OCI-LY7 (cell line): Measurements from ENCODE around the gene SDCCAG8. TPM values are rescaled to one million over a fixed set of nuclear protein-coding genes. Genes with fewer than 3 reads are reported as not detected.

Experiments
- BruUV-seq: library from RNA; stranded (reverse); fragments of 400-500 nt; replicated peaks from 2 replicates; lab custom pipeline; 2021; lab: Mats Ljungman, UMichigan
- CTCF ChIA-PET: fragments of 300-600 bp; sonication (Branson Sonifier 250); formaldehyde crosslinking; loops from one replicate; lab custom pipeline; 2022; ENCODE audit warnings: antibody characterized with exemption; ENCODE audit not compliant: unreplicated experiment; lab: Charles Lee
- POLR2A ChIA-PET: fragments of 300-600 bp; sonication (Branson Sonifier 250); formaldehyde crosslinking; loops from one replicate; lab custom pipeline; 2022; ENCODE audit warnings: antibody characterized with exemption; lab: Charles Lee
- DNase-seq: peaks from one replicate; pipeline ENCODE4 v3.0.0-alpha.2; 2015; ENCODE audit warnings: low spot score
- H2AFZ ChIP-seq: fragments of 200-600 bp; sonication (generic), shearing (Covaris generic); 2 replicates; pipeline ENCODE4 v1.6.1; 2014; ENCODE audit warnings: mild to moderate bottlenecking, antibody characterized with exemption, low read length, moderate library complexity
- H3K27ac ChIP-seq: fragments of 200-600 bp; sonication (generic); 2 replicates; pipeline ENCODE4 v1.5.1; 2014; ENCODE audit warnings: mixed run types, low read depth, mild to moderate bottlenecking, moderate library complexity, low read length, inconsistent platforms; ENCODE audit not compliant: poor library complexity, severe bottlenecking
- H3K36me3 ChIP-seq: fragments of 200-600 bp; sonication (generic); 2 replicates; pipeline ENCODE4 v1.6.1; 2014; ENCODE audit warnings: mild to moderate bottlenecking, antibody characterized with exemption, low read length, moderate library complexity, mixed read lengths; ENCODE audit not compliant: insufficient read depth
- H3K4me1 ChIP-seq: fragments of 200-600 bp; sonication (generic); 2 replicates; pipeline ENCODE4 v1.5.1; 2014; ENCODE audit warnings: mild to moderate bottlenecking, low read length; ENCODE audit not compliant: insufficient read depth, poor library complexity, severe bottlenecking
- H3K4me2 ChIP-seq: fragments of 200-600 bp; sonication (generic); 2 replicates; pipeline ENCODE4 v1.6.1; 2014; ENCODE audit warnings: mild to moderate bottlenecking, low read length
- H3K4me3 ChIP-seq: fragments of 200-600 bp; sonication (generic); 2 replicates; pipeline ENCODE4 v1.5.1; 2014; ENCODE audit warnings: mild to moderate bottlenecking, low read depth, low read length; ENCODE audit not compliant: poor library complexity, severe bottlenecking
- H3K79me2 ChIP-seq: fragments of 200-600 bp; sonication (generic); 2 replicates; pipeline ENCODE4 v1.6.1; 2016; ENCODE audit warnings: low read depth, mild to moderate bottlenecking, low read length, moderate library complexity, mixed read lengths; ENCODE audit not compliant: insufficient read depth
- H3K9me2 ChIP-seq: fragments of 200-600 bp; sonication (generic); 2 replicates; pipeline ENCODE4 v1.6.1; 2016; ENCODE audit warnings: mild to moderate bottlenecking, low read length, mixed read lengths; ENCODE audit not compliant: insufficient read depth
- H3K9me3 ChIP-seq: fragments of 200-600 bp; sonication (generic); 2 replicates; pipeline ENCODE4 v1.6.1; 2014; ENCODE audit warnings: mild to moderate bottlenecking, mixed run types, low read length, mixed read lengths
- H4K20me1 ChIP-seq: fragments of 200-600 bp; sonication (generic); 2 replicates; pipeline ENCODE4 v1.6.1; 2014; ENCODE audit warnings: mild to moderate bottlenecking, antibody characterized with exemption, low read length, moderate library complexity, mixed read lengths; ENCODE audit not compliant: insufficient read depth
- EZH2phosphoT487 ChIP-seq: fragments of 200-600 bp; sonication (generic); IDR thresholded peaks from 2 replicates; pipeline ENCODE4 v1.6.1; 2018; ENCODE audit warnings: low read depth, borderline replicate concordance, mild to moderate bottlenecking, mixed run types, antibody characterized with exemption, low read length, moderate library complexity, mixed read lengths
- intact Hi-C: fragments of 100-400 bp; cut with micrococcal nuclease; formaldehyde crosslinking; loops from one replicate; pipeline ENCODE4 v1.10.0; 2022; ENCODE audit not compliant: unreplicated experiment
- total RNA-seq, 2 experiments: library from RNA; depleted of rRNA in 1 of 2; stranded (reverse); fragments of >200 nt in 1 of 2; shearing (Covaris generic) in 1 of 2; gene quantifications; 2 replicates each; pipeline ENCODE4 v1.2.3, GENCODE V29; 2014 to 2022
- TF ChIP-seq, protein P1 (sequence below): fragments of 200-600 bp; sonication (generic); conservative IDR thresholded peaks from 2 replicates; pipeline ENCODE4 v1.5.1; 2014; ENCODE audit warnings: mild to moderate bottlenecking, antibody characterized with exemption, low read length, moderate library complexity, mixed read lengths

Gene SDCCAG8
- total RNA-seq, 2 experiments from 2014 or later = 18.1 to 28.7 TPM

DNA sequence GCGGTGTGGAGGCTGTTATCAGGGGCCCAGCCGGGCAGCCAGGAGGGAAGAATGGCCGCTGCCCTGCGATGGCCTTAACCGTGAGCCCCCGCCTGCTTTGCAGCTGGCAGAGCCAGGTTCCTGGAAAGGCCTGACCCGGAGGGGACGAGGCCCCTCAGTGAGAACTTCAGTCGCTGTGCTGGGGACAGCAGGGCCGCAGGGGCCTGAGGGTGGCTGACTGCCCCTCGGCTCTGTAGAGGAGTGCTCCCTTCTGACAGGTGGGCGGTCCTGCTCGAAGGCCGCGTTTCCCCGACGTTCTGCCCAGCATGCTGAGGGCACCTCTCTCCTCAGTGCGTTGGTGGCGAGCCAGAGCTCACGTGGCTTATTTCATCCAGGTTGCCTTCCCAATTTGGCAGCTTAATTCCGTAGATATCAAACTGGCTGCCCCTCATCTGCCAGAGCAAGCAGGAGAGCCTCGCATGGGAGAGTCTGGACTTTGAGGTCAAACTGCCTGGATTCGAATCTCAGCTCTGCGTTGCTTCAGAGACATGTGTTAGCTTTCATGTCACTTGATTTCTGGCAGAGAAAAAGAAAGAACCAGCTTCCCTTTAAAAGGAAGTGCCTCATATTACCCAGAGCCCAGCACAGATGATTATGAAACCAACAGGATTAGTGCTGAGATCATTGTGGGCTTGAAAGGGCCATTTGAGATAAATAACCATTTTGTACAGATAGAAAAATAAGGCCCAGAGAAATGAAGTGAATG, 239.8 kb downstream of the SDCCAG8 start:
- H3K9me2 ChIP-seq = no peaks in the 10 kb centered on the region
- ChIA-PET POLR2A (interaction anchor here (1.4 kb wide), 1 partner anchor 10 kb away, joined by 3 read pairs; no protein-coding TSS in a partner anchor), CTCF (no interaction called here)
- H3K9me3 ChIP-seq = no peaks in the 10 kb centered on the region
- no peaks in the 10 kb centered on the region for H4K20me1 ChIP-seq
- no peak for DNase-seq
- H3K4me3 ChIP-seq = no peak overlapping the region
- H3K4me1 ChIP-seq = no peaks in the 10 kb centered on the region
- no peak overlapping the region for H2AFZ ChIP-seq
- no peak overlapping the region for H3K27ac ChIP-seq
- TF ChIP-seq, protein P1, sequence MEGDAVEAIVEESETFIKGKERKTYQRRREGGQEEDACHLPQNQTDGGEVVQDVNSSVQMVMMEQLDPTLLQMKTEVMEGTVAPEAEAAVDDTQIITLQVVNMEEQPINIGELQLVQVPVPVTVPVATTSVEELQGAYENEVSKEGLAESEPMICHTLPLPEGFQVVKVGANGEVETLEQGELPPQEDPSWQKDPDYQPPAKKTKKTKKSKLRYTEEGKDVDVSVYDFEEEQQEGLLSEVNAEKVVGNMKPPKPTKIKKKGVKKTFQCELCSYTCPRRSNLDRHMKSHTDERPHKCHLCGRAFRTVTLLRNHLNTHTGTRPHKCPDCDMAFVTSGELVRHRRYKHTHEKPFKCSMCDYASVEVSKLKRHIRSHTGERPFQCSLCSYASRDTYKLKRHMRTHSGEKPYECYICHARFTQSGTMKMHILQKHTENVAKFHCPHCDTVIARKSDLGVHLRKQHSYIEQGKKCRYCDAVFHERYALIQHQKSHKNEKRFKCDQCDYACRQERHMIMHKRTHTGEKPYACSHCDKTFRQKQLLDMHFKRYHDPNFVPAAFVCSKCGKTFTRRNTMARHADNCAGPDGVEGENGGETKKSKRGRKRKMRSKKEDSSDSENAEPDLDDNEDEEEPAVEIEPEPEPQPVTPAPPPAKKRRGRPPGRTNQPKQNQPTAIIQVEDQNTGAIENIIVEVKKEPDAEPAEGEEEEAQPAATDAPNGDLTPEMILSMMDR = no peak
- no peak for TF ChIP-seq EZH2phosphoT487
- H3K4me2 ChIP-seq = no peak overlapping the region
- no peaks in the 10 kb centered on the region for H3K36me3 ChIP-seq
- H3K79me2 ChIP-seq = no peaks in the 10 kb centered on the region
- BruUV-seq = no TSS peak
- intact Hi-C loops = no loop called here

DNA sequence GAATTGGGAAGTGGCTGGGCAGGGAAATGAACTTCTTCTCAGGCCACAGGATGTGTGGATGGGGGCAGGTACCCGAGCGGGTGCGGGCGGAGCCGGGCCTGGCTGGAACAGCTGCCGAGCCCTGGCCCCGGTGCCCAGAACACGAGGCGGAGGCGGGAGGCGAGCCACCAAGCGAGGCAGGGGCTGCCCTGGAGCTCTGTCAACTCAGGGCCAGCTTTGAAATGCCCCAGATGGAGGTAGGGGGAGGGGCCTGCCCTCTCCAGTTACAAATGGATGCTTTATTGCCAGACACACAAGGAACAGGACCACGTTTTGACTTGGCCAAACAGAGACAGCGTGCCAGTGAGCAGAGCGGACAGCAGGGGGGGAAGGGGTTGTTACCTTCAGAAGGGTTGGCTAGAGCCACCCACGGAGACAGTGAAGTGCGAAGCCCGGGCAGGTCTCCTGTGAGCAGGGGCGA, 240.4 kb downstream of the SDCCAG8 start:
- Histone ChIP-seq H3K36me3 (no peaks in the 10 kb centered on the region), H3K27ac (no peak overlapping the region), H3K9me2 (no peaks in the 10 kb centered on the region), H3K4me3 (no peak overlapping the region), H3K4me2 (no peak overlapping the region), H3K79me2 (no peaks in the 10 kb centered on the region), H3K4me1 (no peaks in the 10 kb centered on the region), H2AFZ (no peak overlapping the region), H4K20me1 (no peaks in the 10 kb centered on the region), H3K9me3 (no peaks in the 10 kb centered on the region)
- POLR2A ChIA-PET = no interaction called here
- DNase-seq = no peak
- TF ChIP-seq, protein P1 = no peak
- no peak for TF ChIP-seq EZH2phosphoT487
- intact Hi-C loops = no loop called here
- CTCF ChIA-PET = no interaction called here
- no TSS peak for BruUV-seq

DNA sequence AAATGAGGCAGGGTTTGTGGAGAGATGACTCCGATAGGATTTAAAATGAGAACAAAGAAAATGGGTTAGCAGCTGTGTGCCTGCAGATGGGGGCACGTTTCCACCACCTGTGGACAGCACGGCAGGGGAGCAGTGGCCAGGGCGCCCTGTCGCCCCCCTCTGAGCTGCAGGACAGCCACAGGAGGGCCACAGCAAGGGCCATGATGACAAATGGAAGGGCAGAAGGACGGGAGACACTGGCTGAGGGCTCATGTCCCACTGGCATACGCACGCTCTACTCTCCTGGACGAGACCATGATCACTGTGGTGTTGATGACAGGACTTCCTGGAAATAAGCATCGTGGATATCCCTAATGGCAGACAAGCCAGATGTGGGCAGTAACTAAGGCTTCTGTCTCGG, 241.0 kb downstream of the SDCCAG8 start:
- H2AFZ ChIP-seq = no peak overlapping the region
- no peaks in the 10 kb centered on the region for H3K9me3 ChIP-seq
- no peaks in the 10 kb centered on the region for H3K79me2 ChIP-seq
- H3K4me2 ChIP-seq = no peak overlapping the region
- TF ChIP-seq, protein P1 = no peak
- TF ChIP-seq EZH2phosphoT487 = no peak
- no peaks in the 10 kb centered on the region for H3K36me3 ChIP-seq
- no peaks in the 10 kb centered on the region for H4K20me1 ChIP-seq
- CTCF ChIA-PET = no interaction called here
- no peaks in the 10 kb centered on the region for H3K4me1 ChIP-seq
- no peaks in the 10 kb centered on the region for H3K9me2 ChIP-seq
- H3K27ac ChIP-seq = no peak overlapping the region
- POLR2A ChIA-PET = no interaction called here
- no peak overlapping the region for H3K4me3 ChIP-seq
- no TSS peak for BruUV-seq
- intact Hi-C loops = no loop called here
- DNase-seq = no peak
